Stimulated activated CD8-positive, alpha-beta memory T cell treated with anti-CD3 and anti-CD28 coated beads, Interleukin-4, amount 100 ng/mL, for 24 hours (primary cell): ENCODE data around the gene ADAMTS4.

Experiments used
- DNase-seq: peaks from one replicate; pipeline ENCODE4 v3.0.0-alpha.2; 2020; ENCODE audit warnings: low read depth

The ADAMTS4 gene

GRCh38 chr1:161173711-161174110 lies 25.1 kb downstream of the ADAMTS4 start:
- DNase-seq = no peak

GRCh38 chr1:161172776-161173376 lies 26.0 kb downstream of the ADAMTS4 start:
- DNase-seq = no peak

GRCh38 chr1:161172349-161172748 lies 26.5 kb downstream of the ADAMTS4 start:
- DNase-seq = no peak

- no peak for DNase-seq
Measured at GRCh38 chr1:161171696-161172095, 27.2 kb downstream of the ADAMTS4 start.

GRCh38 chr1:161171191-161171590 lies 27.7 kb downstream of the ADAMTS4 start:
- no peak for DNase-seq

- DNase-seq = no peak
Measured at GRCh38 chr1:161168906-161169305, 29.9 kb downstream of the ADAMTS4 start.

- no peak for DNase-seq
Measured at GRCh38 chr1:161166669-161167548, 31.9 kb downstream of the ADAMTS4 start.

GRCh38 chr1:161165742-161166668 lies 32.8 kb downstream of the ADAMTS4 start, which contains the start of gene PPOX:
Gene PPOX (plus strand): TSS chr1:161166426. CDS start chr1:161166848, 422 bp downstream.
- peak; percentile 85 for DNase-seq

GRCh38 chr1:161164901-161165610 lies 33.8 kb downstream of the ADAMTS4 start:
- no peak for DNase-seq

GRCh38 chr1:161163793-161164192 lies 35.1 kb downstream of the ADAMTS4 start:
- no peak for DNase-seq

- no peak for DNase-seq
Measured at GRCh38 chr1:161162806-161163205, 36.0 kb downstream of the ADAMTS4 start.

- no peak for DNase-seq
Measured at GRCh38 chr1:161162052-161162451, 36.8 kb downstream of the ADAMTS4 start.

GRCh38 chr1:161161652-161162051 lies 37.2 kb downstream of the ADAMTS4 start:
- no peak for DNase-seq

- DNase-seq = no peak
Measured at GRCh38 chr1:161160671-161161145, 38.1 kb downstream of the ADAMTS4 start.

GRCh38 chr1:161159913-161160243 lies 39.0 kb downstream of the ADAMTS4 start:
- no peak for DNase-seq

GRCh38 chr1:161159087-161159912 lies 39.6 kb downstream of the ADAMTS4 start, which contains the start of gene USP21:
Gene USP21 (plus strand): TSS chr1:161159500. CDS start chr1:161160641, 1,141 bp downstream.
- peak; percentile 88 for DNase-seq

- no peak for DNase-seq
Measured at GRCh38 chr1:161158316-161159010, 40.4 kb downstream of the ADAMTS4 start.

- no peak for DNase-seq
Measured at GRCh38 chr1:161157867-161158266, 41.0 kb downstream of the ADAMTS4 start.

GRCh38 chr1:161153682-161154337 lies 45.0 kb downstream of the ADAMTS4 start, which contains the start of gene UFC1:
Gene UFC1 (plus strand): TSS chr1:161153978. CDS start chr1:161153998, 20 bp downstream.
- peak; percentile 55 for DNase-seq
